GM12892 (cell line): ENCODE results near the gene SSBP3.
"Not testable (repeated sequence)": the region's sequence is repeated elsewhere in the genome, so short reads cannot be mapped to it uniquely, and the experiment has no call there.

Experiments used
- DNase-seq: peaks from one replicate; pipeline ENCODE4 v3.0.0; 2011; ENCODE audit not compliant: insufficient read length
- FAIRE-seq: peaks from 2 replicates; lab custom pipeline; 2011; peaks lifted over from hg19 to GRCh38; lab: Jason Lieb, UNC
- POLR2A ChIP-seq: IDR thresholded peaks from 2 replicates; pipeline ENCODE4 v1.6.1; 2011; ENCODE audit warnings: low read depth, low read length, control low read depth
- POLR2AphosphoS5 ChIP-seq: IDR thresholded peaks from 2 replicates; pipeline ENCODE4 v1.6.1; 2011; ENCODE audit warnings: low read depth, low read length, control low read depth
- TAF1 ChIP-seq: IDR thresholded peaks from 2 replicates; pipeline ENCODE4 v1.6.1; 2011; ENCODE audit warnings: low read depth, mild to moderate bottlenecking, control low read depth, low read length, borderline replicate concordance

The SSBP3 gene

GRCh38 chr1:54398963-54399528 lies 7.1 kb downstream of the SSBP3 start:
- FAIRE-seq, result no peak
- TF ChIP-seq TAF1 (no peak), POLR2A (no peak), POLR2AphosphoS5 (no peak)
- DNase-seq, result no peak

GRCh38 chr1:54397980-54398379 lies 8.2 kb downstream of the SSBP3 start:
- FAIRE-seq (no peak), DNase-seq (no peak)
- TF ChIP-seq POLR2A (no peak), TAF1 (no peak), POLR2AphosphoS5 (no peak)

DNA sequence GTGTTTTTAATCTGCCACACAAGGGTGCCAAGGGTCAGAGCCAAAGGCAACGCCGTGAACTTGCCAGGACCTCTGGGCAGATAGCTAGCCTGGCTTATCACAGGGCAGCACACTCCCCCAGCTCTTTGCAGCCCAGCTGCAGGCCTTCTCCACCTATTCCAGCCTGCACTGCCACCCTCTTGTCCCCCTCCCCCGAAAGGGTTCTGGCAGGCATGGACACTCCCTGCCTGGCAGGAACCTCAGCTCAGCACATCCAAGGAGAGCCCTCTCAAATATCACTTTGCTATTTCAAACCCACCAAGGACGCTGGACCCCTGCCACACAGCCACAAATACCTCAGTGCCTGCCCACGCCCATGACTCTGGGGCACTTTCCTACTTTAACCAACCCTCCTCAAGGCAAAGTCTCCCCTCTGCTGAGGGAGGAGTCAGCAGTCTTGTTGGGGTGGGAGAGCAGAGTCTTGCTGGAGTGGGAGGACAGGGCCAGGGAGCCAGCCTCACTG lies 9.1 kb downstream of the SSBP3 start:
- TF ChIP-seq POLR2A, result no peak
- no peak for TF ChIP-seq POLR2AphosphoS5
- no peak for TF ChIP-seq TAF1
- no peak for DNase-seq
- no peak for FAIRE-seq

- FAIRE-seq (no peak), DNase-seq (no peak)
- no peak for TF ChIP-seq POLR2A
- no peak for TF ChIP-seq TAF1
- no peak for TF ChIP-seq POLR2AphosphoS5
Measured at GRCh38 chr1:54396261-54396933, 9.8 kb downstream of the SSBP3 start.

DNA sequence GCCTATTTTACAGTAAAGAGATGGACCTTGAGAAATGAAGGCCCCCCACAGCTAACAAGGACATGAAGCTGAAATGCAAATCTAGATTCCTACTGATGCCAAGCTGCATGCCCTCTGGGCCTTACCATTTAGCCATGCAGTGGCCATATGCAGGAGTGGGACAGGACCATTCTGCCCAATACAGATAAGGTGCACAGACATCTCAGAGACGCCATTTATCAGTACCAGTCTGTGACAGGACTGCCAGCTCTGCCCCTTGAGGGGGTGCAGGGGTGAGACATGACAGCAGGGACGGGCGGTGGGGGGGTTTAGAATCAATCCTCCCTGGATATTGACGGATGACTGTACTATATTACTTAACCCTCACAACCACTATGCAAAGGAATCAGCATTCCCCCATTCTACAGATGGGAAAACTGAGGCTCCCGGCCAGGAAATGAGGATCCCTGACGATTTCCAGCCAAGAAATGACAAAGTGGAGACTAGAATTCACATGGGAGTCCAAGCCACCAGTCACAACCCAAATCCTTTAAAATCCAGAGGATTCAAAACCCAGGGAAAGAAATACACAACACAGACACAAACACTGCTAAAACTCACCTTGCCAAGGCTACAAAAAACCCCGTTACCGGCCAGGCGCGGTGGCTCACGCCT lies 10.8 kb downstream of the SSBP3 start:
- FAIRE-seq (no peak), DNase-seq (no peak)
- TF ChIP-seq POLR2AphosphoS5, result no peak
- TF ChIP-seq POLR2A, result no peak
- TF ChIP-seq TAF1, result no peak

- TF ChIP-seq TAF1 (no peak), POLR2A (no peak), POLR2AphosphoS5 (no peak)
- DNase-seq (no peak), FAIRE-seq (no peak)
Measured at GRCh38 chr1:54394104-54394503, 12.1 kb downstream of the SSBP3 start.

DNA sequence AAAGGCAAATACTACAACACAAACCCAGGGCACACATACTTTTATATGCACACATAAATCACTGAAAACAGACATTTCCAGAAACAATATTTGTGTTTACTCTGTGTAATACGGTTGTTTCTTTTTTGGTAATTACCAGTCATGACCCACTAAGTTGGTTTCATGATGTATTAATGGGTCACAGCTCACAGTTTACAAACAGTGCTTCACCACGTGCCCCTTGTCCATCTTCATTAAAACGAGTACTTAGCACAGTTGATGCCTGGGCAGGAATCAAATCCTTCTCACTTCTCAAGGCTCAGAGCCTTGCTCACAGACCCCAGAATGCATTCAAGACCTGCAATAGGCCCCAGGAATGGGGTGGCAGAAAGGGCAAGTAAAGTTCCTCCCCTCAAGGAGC lies 13.8 kb downstream of the SSBP3 start:
- DNase-seq, result no peak
- TF ChIP-seq POLR2AphosphoS5 (no peak), TAF1 (no peak), POLR2A (no peak)
- FAIRE-seq, result no peak

DNA sequence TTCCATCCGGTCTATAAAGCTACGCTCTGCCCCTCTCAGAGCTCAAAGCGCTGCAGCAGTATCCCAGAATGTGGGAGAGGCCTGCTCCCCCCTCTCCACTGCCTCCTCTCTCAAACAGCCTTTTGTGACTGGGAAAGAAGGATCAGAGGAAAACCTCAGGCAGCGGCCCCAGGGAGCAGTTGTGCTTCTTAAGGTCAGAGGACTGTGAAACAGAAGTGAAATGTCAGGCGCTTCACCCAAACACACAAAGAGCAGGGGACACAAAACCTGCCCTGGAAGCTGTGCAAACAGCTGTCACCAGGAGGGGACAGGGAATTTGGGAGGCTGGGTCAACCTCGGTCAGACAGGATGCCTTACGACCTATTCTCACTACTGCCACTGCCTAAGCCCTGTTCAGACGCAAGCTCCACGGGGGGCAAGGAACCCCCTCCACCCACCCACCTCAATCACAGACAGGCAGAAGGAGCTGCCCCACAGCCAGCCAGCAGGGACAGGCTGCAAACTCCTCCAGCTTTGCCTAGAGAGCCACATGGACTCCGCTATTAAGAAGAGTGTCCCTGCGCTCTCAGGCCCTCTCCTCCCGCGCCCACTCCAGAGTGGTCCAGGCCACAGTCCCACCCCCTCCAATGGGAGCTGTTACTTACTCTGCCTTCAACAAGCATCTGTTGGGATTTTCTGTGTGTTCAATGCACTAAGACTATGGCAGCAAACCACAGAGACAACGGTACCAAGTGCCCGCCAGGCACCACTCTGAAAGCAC lies 14.6 kb downstream of the SSBP3 start:
- FAIRE-seq (no peak), DNase-seq (no peak)
- TF ChIP-seq POLR2A (no peak), TAF1 (no peak), POLR2AphosphoS5 (no peak)

GRCh38 chr1:54390655-54391054 lies 15.5 kb downstream of the SSBP3 start:
- no peak for TF ChIP-seq POLR2AphosphoS5
- TF ChIP-seq TAF1, result no peak
- TF ChIP-seq POLR2A, result no peak
- FAIRE-seq (no peak), DNase-seq (no peak)

DNA sequence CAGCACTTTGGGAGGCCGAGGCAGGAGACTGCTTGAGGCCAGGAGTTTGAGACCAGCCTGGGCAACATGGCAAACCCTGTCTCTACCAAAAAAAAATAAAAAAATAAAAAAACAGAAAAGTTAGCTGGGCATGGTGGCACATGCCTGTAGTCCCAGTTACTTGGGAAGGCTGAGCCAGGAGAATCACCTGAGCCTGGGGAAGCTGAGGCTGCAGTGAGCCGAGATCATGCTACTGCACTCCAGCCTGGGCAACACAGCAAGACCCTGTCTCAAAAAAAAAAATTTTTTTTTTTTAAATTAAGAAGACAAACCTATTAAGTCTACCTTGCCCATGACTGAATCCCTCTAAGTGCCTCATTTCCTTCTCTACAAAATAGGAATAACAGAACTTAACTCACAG lies 16.6 kb downstream of the SSBP3 start:
- FAIRE-seq, DNase-seq: not testable (repeated sequence)

DNA sequence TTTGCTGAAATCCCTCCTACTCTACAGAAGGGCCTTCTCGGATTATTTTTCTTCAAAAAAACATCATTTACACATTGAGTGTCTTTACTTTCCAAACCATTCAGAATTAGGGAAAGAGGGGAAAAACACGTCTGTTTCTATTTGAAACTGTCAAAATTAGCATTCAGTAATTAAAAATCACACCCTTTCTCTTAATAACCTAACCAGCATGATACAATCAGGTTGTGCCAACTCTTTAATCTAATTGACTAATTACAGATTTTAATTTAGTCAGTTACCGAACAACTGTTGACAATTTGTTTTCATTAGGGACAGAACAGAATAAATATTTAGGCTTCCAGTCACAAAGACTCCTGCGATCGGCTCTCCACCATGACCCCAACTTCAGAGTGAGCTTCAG lies 18.8 kb downstream of the SSBP3 start:
- FAIRE-seq (no peak), DNase-seq (no peak)
- TF ChIP-seq TAF1, result no peak
- no peak for TF ChIP-seq POLR2AphosphoS5
- TF ChIP-seq POLR2A, result no peak

GRCh38 chr1:54385727-54386022 lies 20.5 kb downstream of the SSBP3 start:
- no peak for TF ChIP-seq TAF1
- TF ChIP-seq POLR2A, result no peak
- no peak for TF ChIP-seq POLR2AphosphoS5
- no peak for FAIRE-seq
- DNase-seq, result no peak
